H1 (cell line): ENCODE measurements around the gene OR2L8. TPM values are rescaled to one million over a fixed set of nuclear protein-coding genes. Genes with fewer than 3 reads are reported as not detected.

ENCODE experiments used
- ASH2L ChIP-seq: fragments of 200-600, 300-600 bp; sonication (generic); IDR thresholded peaks from one replicate; pipeline ENCODE4 v1.7.1; 2017; ENCODE audit warnings: low read length
- BRCA1 ChIP-seq: IDR thresholded peaks from 2 replicates; pipeline ENCODE4 v1.6.1; 2012; ENCODE audit warnings: low read depth, low read length, improper control_type of control experiment
- KDM4A ChIP-seq: IDR thresholded peaks from one replicate; pipeline ENCODE4 v1.7.1; 2012; ENCODE audit warnings: low read depth, mild to moderate bottlenecking, moderate library complexity, low read length, inconsistent platforms; ENCODE audit not compliant: severe bottlenecking
- MAFK ChIP-seq: IDR thresholded peaks from 2 replicates; pipeline ENCODE4 v1.6.1; 2012; ENCODE audit warnings: low read depth, mild to moderate bottlenecking, improper control_type of control experiment, low read length
- NANOG ChIP-seq: IDR thresholded peaks from 2 replicates; pipeline ENCODE4 v1.6.1; 2011; ENCODE audit warnings: low read length, low read depth, mild to moderate bottlenecking, inconsistent platforms; ENCODE audit not compliant: insufficient read depth, poor library complexity, severe bottlenecking
- YY1 ChIP-seq: IDR thresholded peaks from 2 replicates; pipeline ENCODE4 v1.6.1; 2011; ENCODE audit warnings: low read depth, mild to moderate bottlenecking, low read length
- polyA plus RNA-seq, 7 experiments: library from polyadenylated mRNA; depleted of rRNA in 3 of 7; stranded (reverse) in 5 of 7; unstranded in 2 of 7; fragments of >200 nt in 5 of 7; fragments of 200-250 nt in 2 of 7; gene quantifications; 1 replicate in 5 of 7; 2 replicates in 1 of 7; 4 replicates in 1 of 7; pipeline versions ENCODE4 v1.2.1 to v1.2.3, GENCODE V29; 2011 to 2013; ENCODE audit warnings: missing spikeins in 2 of 7, mixed read lengths in 2 of 7
- total RNA-seq: library from RNA; stranded (reverse); fragmentation: NEBNext Ultra II Directional; extraction: Animal tissue kit (Norgen Biotek cat#: 25700); gene quantifications from 2 replicates; pipeline ENCODE4 v1.2.1, GENCODE V29; 2021

Gene OR2L8
- total and polyA plus RNA-seq, 2 of the 8 experiments (the other 6 are each of a cell fraction or from before 2014, with no cell fraction given), result not detected

DNA sequence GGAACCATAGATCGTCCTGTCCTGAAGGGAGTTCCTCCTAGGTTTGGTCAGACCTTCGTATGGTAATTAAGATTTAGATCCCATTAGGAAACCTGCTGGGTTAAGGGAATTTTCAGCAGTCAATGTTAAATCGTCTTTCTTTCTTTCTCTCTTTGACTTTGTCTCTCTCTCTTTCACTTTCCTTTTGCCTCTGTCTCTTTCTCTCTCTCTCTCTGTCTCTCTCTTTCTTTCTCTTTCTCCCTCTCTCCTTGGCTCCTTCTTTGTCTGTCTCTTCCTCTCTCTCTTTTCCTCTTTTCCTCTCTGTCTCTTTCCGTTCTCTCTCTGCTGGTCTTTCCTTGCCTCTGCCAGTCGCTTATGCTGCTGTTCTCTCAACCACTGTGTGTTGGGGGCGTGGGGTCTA is 44.5 kb upstream of the OR2L8 start (continued):
- TF ChIP-seq MAFK, result no peak
- TF ChIP-seq BRCA1, result no peak
- TF ChIP-seq YY1, result no peak
- TF ChIP-seq NANOG, result no peak
- TF ChIP-seq KDM4A, result no peak
- TF ChIP-seq ASH2L, result no peak
- TF ChIP-seq, all 59 proteins: peak for 0
